HEK293 (cell line): ENCODE measurements around the gene MRPS14.

ENCODE experiments used
- CTCF ChIA-PET: fragments of 350-600 bp; formaldehyde crosslinking; extraction: SDS; loops from one replicate; lab custom pipeline; 2021; ENCODE audit warnings: antibody characterized with exemption; lab: Yijun Ruan, JAX
- POLR2A ChIA-PET: fragments of 300-600 bp; formaldehyde crosslinking; extraction: SDS; loops from one replicate; lab custom pipeline; 2020; ENCODE audit warnings: antibody characterized with exemption, inconsistent platforms; lab: Yijun Ruan, JAX
- H3K27ac ChIP-seq: fragments of 200-500 bp; sonication (Bioruptor generic); 2 replicates; pipeline ENCODE4 v1.5.1; 2014; ENCODE audit warnings: low read depth, low read length, control low read depth, inconsistent platforms; ENCODE audit errors: extremely low read depth
- H3K36me3 ChIP-seq, 2 experiments: fragments of 200-500 bp in 1 of 2; sonication (Bioruptor generic) in 1 of 2; 1 replicate in 1 of 2; 2 replicates in 1 of 2; pipeline ENCODE4 v1.5.1; 2014 to 2017; ENCODE audit warnings: inconsistent platforms in 2 of 2, low read length in 2 of 2; ENCODE audit not compliant: control insufficient read depth in 2 of 2, insufficient read depth in 1 of 2
- H3K4me1 ChIP-seq: fragments of 200-500 bp; sonication (Bioruptor generic); 2 replicates; pipeline ENCODE4 v1.5.1; 2014; ENCODE audit warnings: mild to moderate bottlenecking, low read length, inconsistent platforms; ENCODE audit not compliant: control insufficient read depth, insufficient read depth
- H3K4me3 ChIP-seq: 2 replicates; pipeline ENCODE4 v1.5.1; 2011; ENCODE audit warnings: low read depth, mild to moderate bottlenecking, control low read depth, low read length, moderate library complexity
- H3K9me3 ChIP-seq: fragments of 200-500 bp; sonication (Bioruptor generic); 2 replicates; pipeline ENCODE4 v1.5.1; 2014; ENCODE audit warnings: low read depth, low read length, inconsistent platforms; ENCODE audit not compliant: control insufficient read depth, insufficient read depth
- HOXD13 ChIP-seq: sonication (generic); formaldehyde crosslinking; IDR thresholded peaks from 2 replicates; pipeline ENCODE4 v1.8.0; 2022; ENCODE audit warnings: missing genetic modification reagents, borderline replicate concordance
- PRDM1 ChIP-seq: fragments of 450-650 bp; formaldehyde crosslinking; IDR thresholded peaks from 2 replicates; pipeline ENCODE4; 2016; ENCODE audit warnings: missing biosample characterization, missing genetic modification characterization
- YY1 ChIP-seq: fragments of 450-650 bp; formaldehyde crosslinking; IDR thresholded peaks from 2 replicates; pipeline ENCODE4 v1.5.1; 2018; ENCODE audit warnings: missing biosample characterization, missing genetic modification characterization
- ZBTB17 ChIP-seq: fragments of 450-650 bp; formaldehyde crosslinking; IDR thresholded peaks from 2 replicates; pipeline ENCODE4 v1.5.1; 2016; ENCODE audit warnings: missing biosample characterization, missing genetic modification characterization
- ZBTB20 ChIP-seq: fragments of 450-650 bp; formaldehyde crosslinking; IDR thresholded peaks from 2 replicates; pipeline ENCODE4 v1.5.1; 2016; ENCODE audit warnings: missing biosample characterization, missing genetic modification characterization
- ZFP69B ChIP-seq: fragments of 450-650 bp; formaldehyde crosslinking; IDR thresholded peaks from 2 replicates; pipeline ENCODE4 v1.5.1; 2016; ENCODE audit warnings: missing biosample characterization, missing genetic modification characterization
- ZNF16 ChIP-seq: fragments of 450-650 bp; formaldehyde crosslinking; IDR thresholded peaks from 2 replicates; pipeline ENCODE4 v1.5.1; 2016; ENCODE audit warnings: low read depth, missing biosample characterization, missing genetic modification characterization
- ZNF169 ChIP-seq: fragments of 450-650 bp; formaldehyde crosslinking; IDR thresholded peaks from 2 replicates; pipeline ENCODE4 v1.5.1; 2016; ENCODE audit warnings: missing biosample characterization, missing genetic modification characterization
- ZNF174 ChIP-seq: fragments of 450-650 bp; formaldehyde crosslinking; IDR thresholded peaks from 2 replicates; pipeline ENCODE4 v1.5.0; 2017; ENCODE audit warnings: missing biosample characterization, mild to moderate bottlenecking, missing genetic modification characterization
- ZNF175 ChIP-seq: fragments of 450-650 bp; formaldehyde crosslinking; IDR thresholded peaks from 2 replicates; pipeline ENCODE4 v1.5.1; 2016; ENCODE audit warnings: missing biosample characterization, missing genetic modification characterization
- ZNF214 ChIP-seq: fragments of 450-650 bp; formaldehyde crosslinking; IDR thresholded peaks from 2 replicates; pipeline ENCODE4 v1.5.1; 2017; ENCODE audit warnings: missing biosample characterization, mild to moderate bottlenecking, missing genetic modification characterization, borderline replicate concordance
- ZNF223 ChIP-seq: fragments of 450-650 bp; formaldehyde crosslinking; IDR thresholded peaks from 2 replicates; pipeline ENCODE4 v1.5.1; 2016; ENCODE audit warnings: missing biosample characterization, missing genetic modification characterization
- ZNF248 ChIP-seq: fragments of 450-650 bp; formaldehyde crosslinking; IDR thresholded peaks from 2 replicates; pipeline ENCODE4 v1.5.1; 2017; ENCODE audit warnings: missing biosample characterization, missing genetic modification characterization
- ZNF274 ChIP-seq, 2 experiments: fragments of 200-500 bp in 1 of 2; fragments of 450-650 bp in 1 of 2; sonication (Bioruptor generic) in 1 of 2; formaldehyde crosslinking in 1 of 2; IDR thresholded peaks; 2 replicates each; pipeline versions ENCODE4 v1.5.1 to v1.6.1; 2014 to 2016; ENCODE audit warnings: borderline replicate concordance in 1 of 2, inconsistent platforms in 1 of 2, low read length in 1 of 2, missing biosample characterization in 1 of 2, missing genetic modification characterization in 1 of 2
- ZNF280D ChIP-seq: fragments of 450-650 bp; formaldehyde crosslinking; IDR thresholded peaks from 2 replicates; pipeline ENCODE4 v1.5.1; 2016; ENCODE audit warnings: missing biosample characterization, missing genetic modification characterization
- ZNF302 ChIP-seq: fragments of 450-650 bp; formaldehyde crosslinking; IDR thresholded peaks from 2 replicates; pipeline ENCODE4 v1.5.1; 2016; ENCODE audit warnings: missing biosample characterization, missing genetic modification characterization, low read depth
- ZNF350 ChIP-seq: fragments of 450-650 bp; formaldehyde crosslinking; IDR thresholded peaks from 2 replicates; pipeline ENCODE4 v1.5.0; 2017; ENCODE audit warnings: missing biosample characterization, mild to moderate bottlenecking, missing genetic modification characterization
- ZNF37A ChIP-seq: fragments of 450-650 bp; IDR thresholded peaks from 2 replicates; pipeline ENCODE4 v1.5.1; 2018; ENCODE audit warnings: missing biosample characterization, missing genetic modification characterization
- ZNF433 ChIP-seq: fragments of 450-650 bp; formaldehyde crosslinking; IDR thresholded peaks from 2 replicates; pipeline ENCODE4 v1.5.1; 2016; ENCODE audit warnings: missing biosample characterization, missing genetic modification characterization, low read depth
- ZNF521 ChIP-seq: fragments of 450-650 bp; formaldehyde crosslinking; IDR thresholded peaks from 2 replicates; pipeline ENCODE4 v1.5.1; 2017; ENCODE audit warnings: missing biosample characterization, mild to moderate bottlenecking, missing genetic modification characterization
- ZNF555 ChIP-seq: fragments of 450-650 bp; formaldehyde crosslinking; conservative IDR thresholded peaks from 2 replicates; pipeline ENCODE4 v1.5.1; 2017; ENCODE audit warnings: missing biosample characterization, mild to moderate bottlenecking, missing genetic modification characterization, inconsistent platforms
- ZNF571 ChIP-seq: fragments of 450-650 bp; formaldehyde crosslinking; IDR thresholded peaks from 2 replicates; pipeline ENCODE4 v1.5.0; 2017; ENCODE audit warnings: missing biosample characterization, missing genetic modification characterization
- ZNF701 ChIP-seq: fragments of 450-650 bp; formaldehyde crosslinking; IDR thresholded peaks from 2 replicates; pipeline ENCODE4 v1.5.1; 2016; ENCODE audit warnings: missing biosample characterization, missing genetic modification characterization
- ZNF76 ChIP-seq: fragments of 450-650 bp; formaldehyde crosslinking; IDR thresholded peaks from 2 replicates; pipeline ENCODE4; 2016; ENCODE audit warnings: low read depth, missing biosample characterization, missing genetic modification characterization, borderline replicate concordance
- ZNF785 ChIP-seq: fragments of 450-650 bp; formaldehyde crosslinking; IDR thresholded peaks from 2 replicates; pipeline ENCODE4 v1.5.1; 2016; ENCODE audit warnings: missing biosample characterization, missing genetic modification characterization
- ZNF792 ChIP-seq: fragments of 450-650 bp; formaldehyde crosslinking; IDR thresholded peaks from 2 replicates; pipeline ENCODE4 v1.5.1; 2016; ENCODE audit warnings: missing biosample characterization, missing genetic modification characterization
- TF ChIP-seq, protein P1 (sequence below): fragments of 450-650 bp; formaldehyde crosslinking; IDR thresholded peaks from 2 replicates; pipeline ENCODE4 v1.5.1; 2017; ENCODE audit warnings: missing biosample characterization, missing genetic modification characterization
- TF ChIP-seq, protein P2 (sequence below): fragments of 450-650 bp; formaldehyde crosslinking; IDR thresholded peaks from 2 replicates; pipeline ENCODE4 v1.5.1; 2017; ENCODE audit warnings: missing biosample characterization, mild to moderate bottlenecking, missing genetic modification characterization, moderate library complexity
- TF ChIP-seq, protein P3 (sequence below): fragments of 450-650 bp; formaldehyde crosslinking; IDR thresholded peaks from 2 replicates; pipeline ENCODE4 v1.5.1; 2016; ENCODE audit warnings: missing biosample characterization, missing genetic modification characterization

The MRPS14 gene

GRCh38 chr1:174988539-174988938 is 34.7 kb downstream of the MRPS14 start:
- TF ChIP-seq ZFP69B (tag by site-specific recombination): no peak
- TF ChIP-seq ZBTB20: no peak
- no peak for TF ChIP-seq ZBTB17
- TF ChIP-seq ZNF571 (tag by site-specific recombination): no peak
- TF ChIP-seq ZNF350: no peak
- TF ChIP-seq ZNF274 (IDR thresholded peaks at IDR 0.05; ENCODE audit: low read length): no peak
- no peak for TF ChIP-seq ZNF274 (tag by site-specific recombination; IDR thresholded peaks at IDR 0.05; ENCODE audit: borderline replicate concordance)
- no peak for TF ChIP-seq ZNF280D (tag by site-specific recombination)
- TF ChIP-seq ZNF174 (tag by site-specific recombination): no peak
- TF ChIP-seq, protein P1, sequence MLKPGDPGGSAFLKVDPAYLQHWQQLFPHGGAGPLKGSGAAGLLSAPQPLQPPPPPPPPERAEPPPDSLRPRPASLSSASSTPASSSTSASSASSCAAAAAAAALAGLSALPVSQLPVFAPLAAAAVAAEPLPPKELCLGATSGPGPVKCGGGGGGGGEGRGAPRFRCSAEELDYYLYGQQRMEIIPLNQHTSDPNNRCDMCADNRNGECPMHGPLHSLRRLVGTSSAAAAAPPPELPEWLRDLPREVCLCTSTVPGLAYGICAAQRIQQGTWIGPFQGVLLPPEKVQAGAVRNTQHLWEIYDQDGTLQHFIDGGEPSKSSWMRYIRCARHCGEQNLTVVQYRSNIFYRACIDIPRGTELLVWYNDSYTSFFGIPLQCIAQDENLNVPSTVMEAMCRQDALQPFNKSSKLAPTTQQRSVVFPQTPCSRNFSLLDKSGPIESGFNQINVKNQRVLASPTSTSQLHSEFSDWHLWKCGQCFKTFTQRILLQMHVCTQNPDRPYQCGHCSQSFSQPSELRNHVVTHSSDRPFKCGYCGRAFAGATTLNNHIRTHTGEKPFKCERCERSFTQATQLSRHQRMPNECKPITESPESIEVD: no peak
- TF ChIP-seq, protein P2, sequence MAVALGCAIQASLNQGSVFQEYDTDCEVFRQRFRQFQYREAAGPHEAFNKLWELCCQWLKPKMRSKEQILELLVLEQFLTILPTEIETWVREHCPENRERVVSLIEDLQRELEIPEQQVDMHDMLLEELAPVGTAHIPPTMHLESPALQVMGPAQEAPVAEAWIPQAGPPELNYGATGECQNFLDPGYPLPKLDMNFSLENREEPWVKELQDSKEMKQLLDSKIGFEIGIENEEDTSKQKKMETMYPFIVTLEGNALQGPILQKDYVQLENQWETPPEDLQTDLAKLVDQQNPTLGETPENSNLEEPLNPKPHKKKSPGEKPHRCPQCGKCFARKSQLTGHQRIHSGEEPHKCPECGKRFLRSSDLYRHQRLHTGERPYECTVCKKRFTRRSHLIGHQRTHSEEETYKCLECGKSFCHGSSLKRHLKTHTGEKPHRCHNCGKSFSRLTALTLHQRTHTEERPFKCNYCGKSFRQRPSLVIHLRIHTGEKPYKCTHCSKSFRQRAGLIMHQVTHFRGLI (tag by site-specific recombination): no peak
- no peak for TF ChIP-seq YY1 (tag by site-specific recombination)
- no peak for TF ChIP-seq ZNF785 (tag by site-specific recombination)
- TF ChIP-seq ZNF223 (tag by site-specific recombination): no peak
- TF ChIP-seq ZNF521: no peak
- no peak for TF ChIP-seq ZNF76 (tag by site-specific recombination)
- no peak for TF ChIP-seq ZNF37A
- Histone ChIP-seq H3K4me3 (no peak overlapping the region), H3K36me3 (no peaks in the 10 kb centered on the region), H3K9me3 (no peaks in the 10 kb centered on the region), H3K4me1 (peaks cover 8% of the 10 kb centered on the region; the same call in 1 of the 2 replicates), H3K27ac (no peak overlapping the region)
- ChIA-PET CTCF (interaction anchor here (1.2 kb wide), 1 partner anchor 105 kb away, joined by 3 read pairs; no protein-coding TSS in a partner anchor), POLR2A (interaction anchor here (1.7 kb wide), 1 partner anchor 10 kb away, joined by 7 read pairs; no protein-coding TSS in a partner anchor)

GRCh38 chr1:174984952-174985351 is 38.3 kb downstream of the MRPS14 start:
- no peaks in the 10 kb centered on the region for H3K4me1 ChIP-seq
- no peak overlapping the region for H3K4me3 ChIP-seq
- ChIA-PET CTCF (interaction anchor here (0.9 to 3.3 kb wide), 3 partner anchors 13 to 214 kb away, joined by 3 to 19 read pairs (median 6); no protein-coding TSS in a partner anchor), POLR2A (interaction anchor here (0.5 kb wide), 1 partner anchor 125 kb away, joined by 4 read pairs; no protein-coding TSS in a partner anchor)
- H3K36me3 ChIP-seq: peaks cover 0 to 8% of the 10 kb centered on the region in 2 experiments; a peak in 1 of 3 replicates
- no peaks in the 10 kb centered on the region for H3K9me3 ChIP-seq
- H3K27ac ChIP-seq: no peak overlapping the region
- TF ChIP-seq ZNF175 (tag by site-specific recombination): no peak
- no peak for TF ChIP-seq ZNF302 (tag by site-specific recombination)
- TF ChIP-seq, protein P3, sequence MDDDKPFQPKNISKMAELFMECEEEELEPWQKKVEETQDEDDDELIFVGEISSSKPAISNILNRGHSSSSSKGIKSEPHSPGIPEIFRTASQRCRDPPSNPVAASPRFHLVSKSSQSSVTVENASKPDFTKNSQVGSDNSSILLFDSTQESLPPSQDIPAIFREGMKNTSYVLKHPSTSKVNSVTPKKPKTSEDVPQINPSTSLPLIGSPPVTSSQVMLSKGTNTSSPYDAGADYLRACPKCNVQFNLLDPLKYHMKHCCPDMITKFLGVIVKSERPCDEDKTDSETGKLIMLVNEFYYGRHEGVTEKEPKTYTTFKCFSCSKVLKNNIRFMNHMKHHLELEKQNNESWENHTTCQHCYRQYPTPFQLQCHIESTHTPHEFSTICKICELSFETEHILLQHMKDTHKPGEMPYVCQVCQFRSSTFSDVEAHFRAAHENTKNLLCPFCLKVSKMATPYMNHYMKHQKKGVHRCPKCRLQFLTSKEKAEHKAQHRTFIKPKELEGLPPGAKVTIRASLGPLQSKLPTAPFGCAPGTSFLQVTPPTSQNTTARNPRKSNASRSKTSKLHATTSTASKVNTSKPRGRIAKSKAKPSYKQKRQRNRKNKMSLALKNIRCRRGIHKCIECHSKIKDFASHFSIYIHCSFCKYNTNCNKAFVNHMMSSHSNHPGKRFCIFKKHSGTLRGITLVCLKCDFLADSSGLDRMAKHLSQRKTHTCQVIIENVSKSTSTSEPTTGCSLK (tag by site-specific recombination): no peak
- TF ChIP-seq ZNF433 (tag by site-specific recombination): no peak
- TF ChIP-seq ZNF248: no peak
- no peak for TF ChIP-seq ZNF223 (tag by site-specific recombination)
- no peak for TF ChIP-seq PRDM1 (tag by site-specific recombination)
- no peak for TF ChIP-seq ZNF16 (tag by site-specific recombination)
- no peak for TF ChIP-seq ZNF214 (tag by site-specific recombination)
- TF ChIP-seq ZNF555 (tag by site-specific recombination): no peak
- TF ChIP-seq ZNF701 (tag by site-specific recombination): no peak
- TF ChIP-seq ZNF169: no peak
- TF ChIP-seq ZNF792: no peak
- no peak for TF ChIP-seq HOXD13 (CRISPR knock-in tag)
